GM21390 (cell line): Measurements from ENCODE around the gene MAGOHB.
A peak's percentile ranks its signal among the peaks of the same experiment; 100 is the strongest.
"Not testable (repeated sequence)": the region's sequence is repeated elsewhere in the genome, so short reads cannot be mapped to it uniquely, and the experiment has no call there.

Source experiments
- ATAC-seq: cut with Tn5 transposase; IDR thresholded peaks from one replicate; pipeline ENCODE4 v1.9.1; 2021; ENCODE audit not compliant: unreplicated experiment

The MAGOHB gene

GRCh38 chr12:10613349-10614055, at the start of gene MAGOHB:
TSS of gene MAGOHB (minus strand) at chr12:10613609. CDS start at chr12:10613532, 77 bp downstream.
- peak; percentile 95 for ATAC-seq

- ATAC-seq, result no peak
Observed at GRCh38 chr12:10661338-10661737, 47.9 kb upstream of the MAGOHB start.

GRCh38 chr12:10654003-10654402, 40.6 kb upstream of the MAGOHB start:
- ATAC-seq, result no peak

- ATAC-seq, result no peak
Observed at GRCh38 chr12:10652192-10652591, 38.8 kb upstream of the MAGOHB start.

GRCh38 chr12:10646576-10646975, 33.2 kb upstream of the MAGOHB start:
- ATAC-seq, result not testable (repeated sequence)

GRCh38 chr12:10645910-10646309, 32.5 kb upstream of the MAGOHB start:
- ATAC-seq, result no peak

GRCh38 chr12:10641735-10642500, 28.5 kb upstream of the MAGOHB start:
- ATAC-seq, result no peak

GRCh38 chr12:10638728-10639127, 25.3 kb upstream of the MAGOHB start:
- no peak for ATAC-seq

- no peak for ATAC-seq
Observed at GRCh38 chr12:10636611-10637010, 23.2 kb upstream of the MAGOHB start.

- no peak for ATAC-seq
Observed at GRCh38 chr12:10636124-10636523, 22.7 kb upstream of the MAGOHB start.

GRCh38 chr12:10635306-10635705, 21.9 kb upstream of the MAGOHB start:
- no peak for ATAC-seq

GRCh38 chr12:10634427-10634826, 21.0 kb upstream of the MAGOHB start:
- no peak for ATAC-seq

- ATAC-seq, result no peak
Observed at GRCh38 chr12:10633541-10633940, 20.1 kb upstream of the MAGOHB start.

- ATAC-seq, result no peak
Observed at GRCh38 chr12:10632226-10632625, 18.8 kb upstream of the MAGOHB start.

- ATAC-seq, result no peak
Observed at GRCh38 chr12:10624605-10625004, 11.2 kb upstream of the MAGOHB start.

GRCh38 chr12:10623131-10623530, 9.7 kb upstream of the MAGOHB start:
- ATAC-seq, result no peak

- no peak for ATAC-seq
Observed at GRCh38 chr12:10621278-10621677, 7.9 kb upstream of the MAGOHB start.

- no peak for ATAC-seq
Observed at GRCh38 chr12:10620078-10620779, 6.8 kb upstream of the MAGOHB start.

- no peak for ATAC-seq
Observed at GRCh38 chr12:10618338-10618987, 5.1 kb upstream of the MAGOHB start.

GRCh38 chr12:10617863-10618262, 4.5 kb upstream of the MAGOHB start:
- ATAC-seq, result no peak

- ATAC-seq, result no peak
Observed at GRCh38 chr12:10615532-10615931, 2.1 kb upstream of the MAGOHB start.
